Activated CD8-positive, alpha-beta memory T cell treated with anti-CD3 and anti-CD28 coated beads, Interleukin-2, amount 50 U/mL, for 4 hours (primary cell): ENCODE measurements around the gene CCDC40.

Experiments
- DNase-seq: peaks from one replicate; pipeline ENCODE4 v3.0.0-alpha.2; 2020

Gene CCDC40

DNA sequence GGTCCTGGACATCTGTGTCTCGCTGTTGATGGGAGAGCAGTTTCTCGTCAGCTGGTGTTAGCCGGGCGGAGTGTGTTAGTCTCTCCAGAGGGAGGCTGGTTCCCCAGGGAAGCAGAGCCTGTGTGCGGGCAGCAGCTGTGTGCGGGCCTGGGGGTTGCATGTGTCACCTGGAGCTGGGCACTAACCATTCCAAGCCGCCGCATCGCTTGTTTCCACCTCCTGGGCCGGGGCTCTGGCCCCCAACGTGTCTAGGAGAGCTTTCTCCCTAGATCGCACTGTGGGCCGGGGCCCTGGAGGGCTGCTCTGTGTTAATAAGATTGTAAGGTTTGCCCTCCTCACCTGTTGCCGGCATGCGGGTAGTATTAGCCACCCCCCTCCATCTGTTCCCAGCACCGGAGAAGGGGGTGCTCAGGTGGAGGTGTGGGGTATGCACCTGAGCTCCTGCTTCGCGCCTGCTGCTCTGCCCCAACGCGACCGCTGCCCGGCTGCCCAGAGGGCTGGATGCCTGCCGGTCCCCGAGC is 82.9 kb downstream of the CCDC40 start:
- no peak for DNase-seq

DNA sequence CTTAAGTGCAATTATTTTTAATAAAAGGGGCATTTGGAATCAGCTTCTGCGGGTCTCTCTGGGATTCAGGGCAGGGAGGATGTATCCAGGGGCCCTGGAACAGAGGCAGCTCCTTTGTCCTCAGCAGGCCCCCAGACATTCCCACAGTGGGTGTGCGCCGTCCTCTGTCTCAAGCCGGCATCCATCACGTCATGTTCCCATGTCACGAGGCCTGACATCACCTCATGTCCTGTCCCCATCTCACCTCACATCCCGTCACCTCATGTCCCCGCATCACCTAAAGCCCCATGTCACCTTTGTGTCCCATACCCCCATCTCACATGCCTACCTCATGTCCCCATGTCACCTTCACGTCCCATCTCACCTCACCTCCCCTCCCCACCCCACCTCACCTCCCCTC is 83.4 kb downstream of the CCDC40 start:
- no peak for DNase-seq

DNA sequence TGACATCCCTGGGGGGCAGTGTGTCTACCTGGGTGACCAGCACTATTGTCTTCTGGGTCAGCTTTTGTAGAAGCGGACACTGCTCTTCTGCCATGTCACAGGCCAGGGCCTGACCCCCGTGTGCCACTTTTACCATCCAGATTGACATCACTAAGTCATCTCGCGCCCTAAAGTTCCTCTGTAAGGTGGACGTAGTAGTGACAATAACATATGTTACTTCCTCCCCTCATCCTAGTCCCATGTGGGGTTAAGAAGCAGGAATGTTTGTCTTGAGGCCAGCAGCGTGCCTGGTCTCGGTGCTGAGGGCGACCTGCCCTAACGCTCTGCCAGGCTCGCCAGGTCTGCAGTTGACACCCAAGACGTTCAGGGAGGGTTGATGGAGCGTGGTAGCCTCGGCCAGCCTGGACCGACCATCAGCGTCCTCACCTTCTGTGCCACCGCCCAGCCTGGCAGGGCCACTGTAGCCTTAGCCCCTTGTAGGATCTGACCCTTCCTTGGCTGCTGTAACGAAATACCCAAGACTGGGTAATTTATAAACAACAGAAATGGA is 85.7 kb downstream of the CCDC40 start:
- no peak for DNase-seq

DNA sequence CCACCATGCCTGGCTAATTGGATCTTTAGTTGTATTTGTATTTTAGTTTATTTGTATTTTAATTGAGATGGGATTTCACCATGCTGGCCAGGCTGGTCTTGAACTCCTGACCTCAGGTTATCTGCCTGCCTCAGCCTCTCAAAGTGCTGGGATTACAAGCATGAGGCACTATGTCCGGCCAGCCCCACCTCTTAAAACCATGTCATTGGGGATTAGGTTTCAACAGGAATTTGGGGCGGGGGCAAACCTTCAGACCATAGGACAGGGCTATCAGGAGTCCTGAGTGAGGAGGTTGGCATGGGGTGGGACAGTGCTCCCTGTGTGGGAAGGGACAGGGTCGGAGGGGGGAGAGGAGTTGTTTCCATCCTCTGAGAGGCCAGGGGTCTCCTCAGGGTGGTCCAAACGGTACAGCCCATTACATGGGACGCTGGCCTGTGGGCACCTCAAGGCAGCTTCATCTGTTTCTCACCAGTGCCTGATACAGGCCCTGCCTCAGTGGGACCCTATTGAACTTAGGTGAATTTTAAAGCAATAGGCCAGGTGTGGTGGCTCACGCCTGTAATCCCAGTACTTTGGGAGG is 86.6 kb downstream of the CCDC40 start:
- no peak for DNase-seq

DNA sequence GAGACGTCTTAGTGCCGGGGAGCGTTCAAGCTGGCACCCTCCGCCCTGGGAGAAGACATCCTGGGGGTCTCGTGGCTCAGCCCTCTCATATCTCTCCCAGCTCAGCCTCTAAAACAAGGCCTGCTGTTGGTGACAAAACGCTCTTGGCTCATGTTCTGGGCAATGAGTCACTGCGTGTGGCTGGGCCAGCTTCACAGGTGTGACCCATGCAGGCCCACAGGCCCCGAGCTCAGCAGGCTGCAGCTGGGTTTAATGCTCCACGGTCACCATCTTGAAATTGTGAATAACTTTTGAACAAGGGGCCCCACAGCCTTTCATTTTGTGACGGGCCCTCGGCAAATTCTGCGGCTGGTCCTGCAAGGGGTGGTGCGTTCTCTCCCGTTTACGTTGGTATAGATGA is 87.3 kb downstream of the CCDC40 start:
- no peak for DNase-seq

DNA sequence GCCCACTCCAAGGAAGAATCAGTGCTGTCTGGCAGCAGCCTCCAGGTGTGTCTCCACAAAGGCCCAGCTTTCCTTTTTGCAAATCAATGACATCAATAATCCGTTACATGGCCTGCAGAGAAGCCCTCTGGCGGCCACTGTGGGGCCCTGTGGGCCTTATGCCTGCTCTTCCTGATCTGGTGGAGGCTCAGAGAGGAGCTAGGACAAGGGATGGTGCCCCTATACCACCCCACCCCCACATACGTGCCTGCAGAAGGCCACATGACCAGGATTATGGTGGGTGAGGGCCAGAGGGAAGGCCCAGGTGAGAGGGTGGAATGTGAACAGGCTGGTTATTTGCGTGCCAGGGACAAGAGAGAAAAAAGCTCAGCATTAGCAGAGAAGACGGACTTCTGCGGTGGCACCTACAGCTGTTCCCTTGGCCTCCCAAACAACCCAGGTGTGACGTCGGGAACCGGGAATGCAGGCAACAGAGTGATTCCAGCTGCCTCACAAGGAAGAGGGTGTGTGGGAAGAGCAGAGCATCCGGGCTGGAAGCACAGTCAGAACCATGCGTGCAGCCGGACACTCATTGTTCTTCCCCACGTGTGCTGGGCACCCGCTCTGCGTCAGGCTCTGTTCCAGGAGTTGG is 88.0 kb downstream of the CCDC40 start:
- DNase-seq, result no peak

DNA sequence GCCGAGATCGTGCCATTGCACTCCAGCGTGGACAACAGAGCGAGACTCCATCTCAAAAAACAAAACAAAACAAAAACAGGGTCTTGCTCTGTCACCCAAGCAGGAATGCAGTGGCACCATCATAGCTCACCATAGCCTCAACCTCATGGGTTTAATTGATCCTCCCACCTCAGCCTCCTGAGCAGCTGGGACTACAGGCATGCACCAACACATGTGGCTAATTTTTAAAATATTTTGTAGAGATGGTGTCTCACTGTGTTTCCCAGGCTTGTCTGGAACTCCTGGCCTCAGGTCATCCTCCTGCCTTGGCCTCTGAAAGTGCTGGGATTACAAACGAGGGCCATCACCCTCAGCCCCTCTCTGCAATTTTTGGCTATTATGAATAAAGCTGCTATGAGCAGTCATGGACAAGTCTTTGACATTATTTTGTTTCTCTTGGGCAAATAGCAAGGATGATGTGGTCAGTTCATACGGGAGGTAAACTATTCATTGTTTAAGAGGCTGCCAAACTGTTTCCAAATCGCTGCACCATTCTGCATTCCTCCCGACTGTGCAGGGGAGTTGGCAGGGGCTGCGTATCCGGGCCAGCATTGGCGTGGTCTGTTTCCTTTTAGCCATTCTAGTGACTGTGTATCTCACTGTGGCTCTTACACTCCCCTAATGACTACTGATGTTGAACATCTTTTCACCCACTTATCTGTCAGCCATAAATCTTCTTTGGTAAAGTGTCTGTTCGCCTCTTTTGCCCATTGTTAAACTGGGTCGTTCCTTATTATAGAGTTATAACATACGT is 89.4 kb downstream of the CCDC40 start:
- no peak for DNase-seq

DNA sequence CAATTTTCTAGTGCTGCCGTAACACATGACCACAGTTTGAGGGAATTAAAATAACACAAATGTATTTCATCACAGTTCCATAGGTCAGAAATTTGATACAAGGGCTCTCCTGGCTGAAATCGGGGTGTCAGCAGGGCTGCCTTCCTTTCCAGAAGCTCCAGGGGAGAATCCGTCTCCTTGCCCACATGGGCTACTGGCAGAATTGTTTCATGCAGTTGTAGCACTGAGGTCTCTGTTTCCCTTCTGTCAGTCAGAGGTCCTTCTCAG is 89.9 kb downstream of the CCDC40 start:
- no peak for DNase-seq

DNA sequence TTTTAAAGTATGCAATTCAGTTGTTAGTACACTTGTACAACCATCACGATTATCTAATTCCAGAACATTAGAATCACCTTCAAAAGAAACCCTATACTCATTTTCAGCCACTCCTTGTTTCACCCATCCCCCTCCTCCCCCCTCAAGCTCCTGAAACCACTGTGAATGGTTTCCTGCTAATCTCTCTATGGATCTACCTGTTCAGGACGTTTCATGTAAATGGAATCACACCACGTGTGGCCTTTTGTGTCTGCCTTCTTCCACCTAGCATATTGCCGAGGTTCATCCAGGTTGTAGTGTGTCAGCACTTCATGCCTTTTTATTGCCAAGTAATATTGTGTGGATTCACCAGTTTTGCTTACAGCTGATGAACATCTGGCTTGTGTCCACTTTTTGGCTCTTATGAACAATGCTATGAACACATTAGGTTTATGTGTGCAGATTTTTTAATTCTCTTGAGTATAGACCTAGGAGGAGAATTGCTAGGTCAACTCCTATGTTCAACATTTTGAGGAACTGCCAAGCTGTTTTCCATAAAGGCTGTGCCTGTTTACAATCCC is 92.6 kb downstream of the CCDC40 start:
- DNase-seq, result no peak

DNA sequence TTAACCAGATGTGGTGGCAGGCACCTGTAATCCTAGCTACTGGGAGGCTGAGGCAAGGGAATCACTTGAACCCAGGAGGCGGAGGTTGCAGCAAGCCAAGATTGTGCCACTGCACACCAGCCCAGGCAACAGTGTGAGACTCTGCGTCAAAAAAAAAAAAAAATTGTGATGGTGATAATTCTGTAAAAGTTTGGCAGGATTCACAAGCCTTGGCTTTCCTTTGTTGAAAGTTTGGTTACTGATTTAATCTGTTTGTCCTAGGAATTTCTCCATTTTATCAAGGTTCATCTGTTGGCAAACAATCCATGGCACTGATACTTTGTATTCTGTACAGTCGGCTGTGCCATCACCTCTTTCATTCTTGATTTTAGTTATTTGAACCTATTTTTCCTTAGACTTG is 94.5 kb downstream of the CCDC40 start:
- DNase-seq, result no peak

DNA sequence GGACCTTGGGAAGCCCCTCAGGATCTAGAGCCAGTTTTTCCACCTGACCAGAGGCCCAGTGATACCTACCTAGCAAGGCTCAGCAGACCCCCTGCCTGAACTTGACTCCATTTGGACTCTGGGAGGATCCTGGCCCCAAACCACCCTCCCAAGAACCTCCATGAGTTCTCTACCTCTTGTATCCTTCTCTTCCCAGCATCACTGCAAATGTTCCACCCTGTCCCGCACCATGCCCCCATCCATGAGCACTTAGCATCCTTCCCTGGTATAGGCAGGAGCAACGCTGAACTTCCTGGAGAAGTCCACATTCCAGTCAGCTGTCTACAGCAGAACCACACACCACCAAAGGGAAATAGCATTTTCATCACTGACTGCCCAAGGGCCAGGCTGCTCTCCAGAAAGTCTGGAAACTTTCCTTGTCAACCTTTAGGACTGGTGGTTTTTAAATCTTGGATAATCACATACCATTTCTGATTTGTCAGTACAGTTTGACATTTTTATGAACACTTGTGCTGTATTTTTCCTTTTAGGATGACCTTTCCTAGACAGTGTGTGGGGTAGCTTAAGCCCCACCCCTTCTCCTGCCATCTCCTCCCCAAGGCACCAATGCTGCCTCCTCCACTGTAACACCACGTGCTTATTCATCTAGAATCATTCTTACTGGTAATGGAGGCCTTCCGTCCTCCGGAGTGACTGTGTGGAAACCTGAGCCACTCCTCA is 96.6 kb downstream of the CCDC40 start:
- DNase-seq, result no peak

DNA sequence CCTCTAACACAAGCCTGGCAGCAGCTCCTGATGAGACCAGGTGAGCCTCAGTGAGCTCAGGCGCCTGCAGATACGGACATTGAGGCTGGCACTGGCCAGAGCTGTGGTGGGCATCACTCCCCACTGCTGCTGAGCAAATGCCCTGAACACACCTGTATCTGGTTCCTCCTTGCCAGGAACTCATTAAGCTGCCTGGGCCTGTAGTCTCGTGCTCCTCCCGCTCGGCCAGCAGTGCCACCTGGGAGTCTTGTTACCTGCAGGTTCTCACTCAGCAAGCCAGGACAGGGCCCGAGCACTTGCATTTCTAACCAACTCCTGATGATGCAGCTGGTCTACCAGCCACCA is 97.2 kb downstream of the CCDC40 start:
- no peak for DNase-seq

DNA sequence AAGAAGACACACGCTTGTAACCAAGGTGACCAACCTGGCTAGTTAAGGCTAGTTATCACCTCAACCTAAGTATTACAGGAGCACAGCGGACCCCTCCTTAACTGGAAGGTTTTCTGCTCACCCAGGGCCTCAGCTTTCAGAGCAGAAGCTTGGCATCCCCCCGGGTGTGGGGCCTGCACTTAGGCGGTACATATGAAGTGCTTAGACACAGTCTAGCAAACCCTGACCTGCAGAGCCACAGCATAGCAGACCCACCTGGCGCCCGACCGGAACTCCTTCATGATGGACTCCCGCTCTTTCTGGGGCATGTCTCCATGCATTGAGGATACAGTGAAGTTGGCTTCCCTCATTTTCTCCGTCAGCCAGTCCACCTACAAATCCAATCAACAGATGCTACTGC is 100.7 kb downstream of the CCDC40 start:
- no peak for DNase-seq

DNA sequence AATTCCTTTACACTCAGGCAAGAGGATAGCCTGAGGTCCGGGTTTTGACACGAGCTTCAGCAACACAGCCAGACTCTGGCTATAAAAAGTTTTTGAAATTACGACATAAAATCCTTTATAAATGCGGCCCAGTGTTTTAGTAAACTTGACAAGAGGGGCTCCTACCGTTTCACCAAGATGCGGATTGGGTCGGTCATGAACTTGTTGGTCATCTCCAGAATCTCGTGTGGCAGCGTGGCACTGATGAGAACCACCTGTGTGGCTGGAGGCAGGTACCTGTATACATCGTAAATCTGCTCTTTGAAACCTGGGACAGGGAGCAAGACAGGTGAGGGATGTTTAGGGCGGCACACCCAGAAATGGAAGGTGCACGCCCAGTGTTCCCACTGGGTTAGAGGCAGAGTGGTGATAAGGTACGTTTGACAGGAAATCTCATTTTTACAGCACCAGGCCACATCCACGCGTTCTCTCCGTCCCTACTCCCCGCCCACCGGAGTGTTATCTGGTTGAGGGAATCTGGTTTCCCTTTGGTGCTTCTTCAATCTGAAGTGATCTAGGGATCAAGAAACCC is 102.5 kb downstream of the CCDC40 start:
- no peak for DNase-seq

DNA sequence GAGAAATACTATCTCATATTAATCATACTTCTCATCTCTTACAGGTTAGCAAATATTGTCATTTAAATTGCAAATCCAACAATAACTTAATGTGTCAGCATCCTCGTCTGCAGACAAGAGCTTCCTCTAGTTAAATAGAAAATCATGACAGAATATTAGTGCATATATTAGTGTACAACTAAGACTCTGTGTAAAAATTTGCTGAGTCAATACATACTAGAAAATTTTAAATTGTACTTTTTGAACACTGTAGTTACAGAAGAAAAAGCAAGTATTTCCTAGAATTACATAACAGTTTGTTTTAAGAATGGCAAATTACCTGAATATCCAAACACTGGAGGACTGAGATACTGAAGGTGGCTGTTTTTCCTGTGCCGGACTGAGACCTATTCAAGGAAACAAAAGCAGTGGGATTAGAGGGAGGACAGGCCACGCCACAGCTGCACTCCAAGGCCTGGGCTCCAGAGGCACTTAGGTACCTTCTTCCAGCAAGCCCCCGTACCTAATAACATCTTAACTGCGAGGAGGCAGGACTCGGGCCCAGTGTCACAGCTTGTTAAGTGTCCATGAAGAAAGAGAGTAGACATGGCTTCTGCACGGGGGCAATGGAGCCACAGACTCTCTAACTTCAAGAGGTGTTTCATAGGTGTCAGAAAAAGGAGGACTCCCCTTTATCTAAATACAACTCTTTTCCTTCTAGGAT is 105.2 kb downstream of the CCDC40 start:
- DNase-seq, result no peak

DNA sequence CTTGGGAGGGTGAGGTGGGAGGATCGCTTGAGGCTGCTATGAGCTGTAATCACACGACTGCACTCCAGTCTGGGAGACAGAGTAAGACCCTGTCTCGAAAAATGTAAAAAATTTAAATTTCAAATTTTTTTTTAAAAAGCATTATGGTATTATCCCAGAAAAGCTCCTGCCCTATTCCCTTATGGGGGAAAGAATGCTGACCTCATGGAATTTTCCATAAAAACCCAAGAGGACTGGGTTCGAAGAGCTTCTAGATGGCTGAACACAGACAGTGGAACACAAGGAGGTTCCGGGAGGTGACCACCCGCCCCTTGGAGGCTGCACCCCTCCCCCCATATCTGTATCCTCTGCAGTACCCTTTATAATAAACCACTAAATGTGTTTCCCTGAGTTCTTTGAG is 106.5 kb downstream of the CCDC40 start:
- DNase-seq, result no peak

DNA sequence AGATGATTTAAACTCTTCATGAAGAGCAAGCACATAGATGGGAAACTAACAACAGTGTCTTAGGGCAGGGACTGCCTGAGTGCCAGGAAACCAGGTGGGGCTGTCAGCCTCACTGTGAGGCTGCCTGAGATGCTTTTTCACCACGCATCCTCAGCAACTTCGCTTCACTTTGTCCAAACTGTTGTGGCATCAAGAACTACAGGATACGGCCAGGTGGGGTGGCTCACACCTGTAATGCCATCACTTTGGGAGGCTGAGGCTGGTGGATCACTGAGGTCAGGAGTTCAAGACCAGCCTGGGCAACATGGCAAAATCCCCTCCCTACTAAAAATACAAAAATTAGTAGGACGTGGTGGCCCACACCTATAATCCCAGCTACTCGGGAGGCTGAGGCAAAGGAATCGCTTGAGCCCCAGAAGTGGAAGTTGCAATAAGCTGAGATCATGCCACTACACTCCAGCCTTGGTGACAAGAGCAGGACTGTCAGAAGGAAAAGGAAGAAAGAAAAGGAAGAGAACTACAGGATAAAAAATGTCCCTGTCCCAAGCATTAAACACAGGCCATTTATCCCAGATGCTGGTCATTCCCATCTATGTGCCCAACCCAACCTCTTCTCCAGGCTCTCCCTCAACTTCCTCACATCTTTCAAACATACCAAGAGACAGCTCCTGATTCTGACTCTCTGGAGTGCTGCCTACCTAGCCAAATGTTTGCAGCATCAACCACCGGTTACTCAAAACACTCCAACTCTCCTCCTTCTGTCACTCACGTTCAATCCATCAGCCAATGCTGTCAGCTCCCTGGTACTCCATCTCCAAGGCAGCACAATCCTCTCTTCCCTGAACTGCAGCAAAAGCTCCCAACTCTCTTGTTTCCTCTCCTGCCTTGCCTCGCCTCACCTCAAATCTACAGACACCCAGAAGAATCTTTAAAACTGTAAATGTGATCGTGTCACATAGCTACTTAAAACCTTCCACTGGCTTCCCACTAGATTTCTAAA is 108.9 kb downstream of the CCDC40 start:
- DNase-seq, result no peak

DNA sequence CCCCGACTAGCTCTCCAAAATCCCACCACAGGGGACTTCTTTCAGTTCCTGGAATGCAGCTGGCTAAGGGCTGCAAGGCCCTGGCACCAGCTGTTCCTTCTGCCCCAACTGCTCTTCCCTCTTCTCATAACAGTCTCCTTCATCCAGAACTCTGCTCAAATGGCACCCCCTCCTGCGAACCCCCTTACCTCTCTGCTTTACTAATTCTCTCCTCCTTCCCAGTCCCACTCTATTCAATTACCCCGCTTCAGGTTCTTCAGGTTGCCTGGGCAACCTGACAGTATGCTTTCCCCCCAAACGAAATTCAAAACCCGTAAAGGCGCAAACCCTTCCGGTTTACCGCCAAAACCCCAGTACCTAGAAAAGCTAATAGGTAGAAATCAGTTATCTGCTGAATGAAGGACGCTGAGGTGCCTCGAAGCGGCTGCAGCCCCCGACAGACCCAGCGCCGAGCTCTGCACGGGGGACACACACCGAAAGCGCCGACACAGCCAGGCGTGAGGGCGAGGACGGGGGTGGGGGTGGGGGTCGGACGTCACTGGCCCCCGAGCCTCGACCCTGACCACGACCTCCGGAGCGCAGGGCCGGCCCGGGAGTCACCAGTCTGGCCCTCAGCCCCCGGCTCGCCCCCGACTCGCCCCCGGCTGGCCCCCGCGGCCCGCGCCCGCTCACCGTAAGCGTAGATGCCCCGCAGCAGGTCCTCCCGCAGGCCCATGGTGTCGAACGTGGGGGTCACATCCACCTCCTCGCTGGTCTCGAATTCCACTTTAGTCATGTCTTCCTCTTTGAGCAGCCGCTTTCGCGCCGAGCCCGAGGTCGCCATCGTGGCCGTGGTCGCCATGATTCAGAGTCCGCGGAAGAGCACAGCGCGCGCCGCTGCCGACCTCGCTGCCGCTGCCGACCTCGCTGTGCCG is 109.9 kb downstream of the CCDC40 start:
- no peak for DNase-seq

DNA sequence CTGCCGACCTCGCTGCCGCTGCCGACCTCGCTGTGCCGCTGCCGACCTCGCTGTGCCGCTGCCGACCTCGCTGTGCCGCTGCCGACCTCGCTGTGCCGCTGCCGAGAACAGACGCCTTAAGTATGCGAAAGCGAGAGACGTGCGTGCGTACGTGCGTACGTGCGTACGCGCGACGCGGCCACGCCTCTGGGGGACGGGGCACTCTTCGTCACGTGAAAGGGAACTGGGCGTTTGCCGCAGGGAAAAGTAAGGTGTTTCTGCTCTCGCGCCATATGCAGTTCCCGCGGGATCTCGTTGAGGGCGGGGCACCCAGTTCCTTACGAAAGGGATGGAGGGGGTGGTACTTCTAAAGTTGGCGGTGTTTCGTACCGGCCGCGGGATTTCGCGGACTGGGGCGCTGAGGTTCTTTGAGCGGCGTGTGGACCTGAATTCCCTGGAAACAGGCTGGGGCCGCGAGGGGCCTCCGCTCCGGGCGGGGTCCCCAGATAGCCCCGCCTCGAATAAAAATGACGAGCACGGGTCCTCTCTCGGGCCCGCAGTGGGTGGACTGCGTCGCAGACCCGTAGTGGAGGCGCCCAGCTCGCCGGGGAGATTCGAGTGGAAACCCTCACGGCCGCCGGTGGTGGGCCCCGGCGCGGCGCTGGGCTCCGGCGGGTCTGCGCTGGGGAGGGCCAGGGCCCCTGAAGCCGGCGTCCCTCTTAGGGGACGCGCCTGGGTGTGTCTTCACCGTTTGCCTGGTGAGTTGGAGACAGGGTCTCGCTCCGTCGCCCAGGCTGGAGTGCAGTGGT is 110.8 kb downstream of the CCDC40 start, which contains the start of gene EIF4A3:
Gene EIF4A3, minus strand, starts transcription at position 94 of the 788 bp plus-strand sequence. CDS start 167 bp downstream, outside the sequence.
- DNase-seq, result peak; percentile 96
